Naive thymus-derived CD8-positive, alpha-beta T cell (primary cell): ENCODE measurements around the gene UGT2B17. TPM values are rescaled to one million over a fixed set of nuclear protein-coding genes. Genes with fewer than 3 reads are reported as not detected.
A peak's percentile ranks its signal among the peaks of the same experiment; 100 is the strongest.
"Not testable (repeated sequence)": the region's sequence is repeated elsewhere in the genome, so short reads cannot be mapped to it uniquely, and the experiment has no call there.

Source experiments
- ATAC-seq, 2 donors: fragments of 150-1000 bp; cut with Tn5 transposase in 1 of 2; sonication (Bioruptor Pico), chemical (Tn5 transposase) in 1 of 2; 1 replicate in 1 of 2; 2 replicates in 1 of 2; pipeline ENCODE4 v1.10.0; 2021; ENCODE audit warnings: mild to moderate bottlenecking in 2 of 2, moderate library complexity in 2 of 2
- POLR2A ChIA-PET: fragments of 350-600 bp; sonication (Branson Sonifier 250); formaldehyde crosslinking; loops from one replicate; lab custom pipeline; 2021; ENCODE audit warnings: antibody characterized with exemption; lab: Charles Lee
- DNase-seq, 10 donors: peaks; one replicate each; pipeline versions ENCODE4 v3.0.0 to v3.0.0-alpha.2; 2020 to 2022
- H3K27ac Mint-ChIP-seq, 10 donors: one replicate each; pipeline ENCODE4 v1.8.0; 2020 to 2022; ENCODE audit warnings: mild to moderate bottlenecking in 10 of 10, mixed read lengths in 10 of 10, moderate library complexity in 4 of 10, inconsistent platforms in 1 of 10
- H3K27me3 Mint-ChIP-seq, 5 donors: one replicate each; pipeline ENCODE4 v1.8.0; 2021 to 2022; ENCODE audit warnings: mixed read lengths in 5 of 5
- H3K36me3 Mint-ChIP-seq, 3 donors: one replicate each; pipeline ENCODE4 v1.8.0; 2020 to 2022; ENCODE audit warnings: mixed read lengths in 3 of 3, mild to moderate bottlenecking in 2 of 3, inconsistent platforms in 1 of 3
- H3K4me1 Mint-ChIP-seq, 4 donors: one replicate each; pipeline ENCODE4 v1.8.0; 2021 to 2022; ENCODE audit warnings: mixed read lengths in 4 of 4
- H3K4me3 Mint-ChIP-seq, 10 donors: one replicate each; pipeline ENCODE4 v1.8.0; 2020 to 2022; ENCODE audit warnings: mild to moderate bottlenecking in 10 of 10, mixed read lengths in 10 of 10, moderate library complexity in 6 of 10, inconsistent platforms in 1 of 10
- H3K9me3 Mint-ChIP-seq, 9 donors: one replicate each; pipeline ENCODE4 v1.8.0; 2020 to 2022; ENCODE audit warnings: mixed read lengths in 9 of 9, mild to moderate bottlenecking in 3 of 9, inconsistent platforms in 1 of 9, moderate library complexity in 1 of 9
- polyA plus RNA-seq, 3 donors: library from polyadenylated mRNA; unstranded; fragments of 300-500 nt; fragmentation: Illumina TruSeq; gene quantifications; one replicate each; pipeline ENCODE4 v1.2.3, GENCODE V29; 2021
- total RNA-seq, 8 experiments: library from RNA in 2 of 8; stranded (reverse) in 2 of 8; gene quantifications; one replicate each; pipeline ENCODE4 v1.2.3 and lab custom pipeline; 2021 to 2026

Gene UGT2B17
- total and polyA plus RNA-seq, 5 experiments from 2014 or later, result not detected

DNA sequence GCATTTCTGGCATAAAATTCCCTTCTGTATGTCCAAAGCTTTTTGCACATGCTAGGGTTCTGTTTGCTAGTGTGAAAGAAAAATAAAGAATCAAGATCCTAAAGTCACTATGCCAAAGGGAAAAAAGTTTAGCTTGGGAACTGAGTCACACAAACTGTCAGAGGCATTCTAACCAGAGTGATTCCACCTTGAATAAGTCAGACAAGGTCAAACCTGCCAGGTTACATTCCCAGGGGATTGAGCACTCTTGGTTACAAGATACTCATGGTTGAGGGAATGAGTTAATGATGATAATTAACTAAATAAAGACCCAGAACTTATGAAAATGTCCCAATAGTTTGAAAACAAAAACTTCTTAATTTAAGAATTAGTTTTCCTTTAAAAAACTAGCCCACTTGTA is 13.7 kb upstream of the UGT2B17 start:
- Mint-ChIP-seq H3K4me3 (no peak overlapping the region), H3K27me3 (peaks cover 0 to 9% (median 0%) of the 10 kb centered on the region in 5 donors), H3K9me3 (peaks cover 0 to 14% (median 0%) of the 10 kb centered on the region in 9 donors), H3K4me1 (no peaks in the 10 kb centered on the region), H3K36me3 (no peaks in the 10 kb centered on the region), H3K27ac (no peak overlapping the region)
- POLR2A ChIA-PET, result no interaction called here
- no peak for ATAC-seq
- DNase-seq, result no peak

DNA sequence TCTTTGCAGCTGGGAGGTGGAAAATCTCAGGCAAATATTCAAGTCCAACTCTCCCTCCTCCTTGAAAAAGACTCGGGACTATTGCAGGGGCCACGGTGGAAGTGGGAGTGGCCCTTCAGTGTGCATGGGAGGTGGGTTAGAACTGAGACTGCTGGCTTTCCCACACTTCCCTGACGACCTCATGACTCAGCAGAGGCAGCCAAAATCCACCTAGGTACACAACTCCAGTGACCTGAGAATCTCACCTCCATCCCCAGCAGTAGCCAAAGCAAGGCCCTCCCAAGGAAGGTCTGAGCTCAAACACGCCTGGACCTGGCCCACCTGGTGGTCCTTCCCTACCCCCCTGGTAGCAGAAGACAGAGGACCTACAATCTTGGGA is 6.2 kb upstream of the UGT2B17 start:
- Mint-ChIP-seq H3K27me3 (peaks cover 0 to 28% (median 7%) of the 10 kb centered on the region in 5 donors), H3K9me3 (peaks cover 0 to 20% (median 0%) of the 10 kb centered on the region in 9 donors), H3K4me3 (no peak overlapping the region), H3K36me3 (no peaks in the 10 kb centered on the region), H3K4me1 (no peaks in the 10 kb centered on the region), H3K27ac (no peak overlapping the region)
- no peak for ATAC-seq
- POLR2A ChIA-PET, result no interaction called here
- no peak for DNase-seq

DNA sequence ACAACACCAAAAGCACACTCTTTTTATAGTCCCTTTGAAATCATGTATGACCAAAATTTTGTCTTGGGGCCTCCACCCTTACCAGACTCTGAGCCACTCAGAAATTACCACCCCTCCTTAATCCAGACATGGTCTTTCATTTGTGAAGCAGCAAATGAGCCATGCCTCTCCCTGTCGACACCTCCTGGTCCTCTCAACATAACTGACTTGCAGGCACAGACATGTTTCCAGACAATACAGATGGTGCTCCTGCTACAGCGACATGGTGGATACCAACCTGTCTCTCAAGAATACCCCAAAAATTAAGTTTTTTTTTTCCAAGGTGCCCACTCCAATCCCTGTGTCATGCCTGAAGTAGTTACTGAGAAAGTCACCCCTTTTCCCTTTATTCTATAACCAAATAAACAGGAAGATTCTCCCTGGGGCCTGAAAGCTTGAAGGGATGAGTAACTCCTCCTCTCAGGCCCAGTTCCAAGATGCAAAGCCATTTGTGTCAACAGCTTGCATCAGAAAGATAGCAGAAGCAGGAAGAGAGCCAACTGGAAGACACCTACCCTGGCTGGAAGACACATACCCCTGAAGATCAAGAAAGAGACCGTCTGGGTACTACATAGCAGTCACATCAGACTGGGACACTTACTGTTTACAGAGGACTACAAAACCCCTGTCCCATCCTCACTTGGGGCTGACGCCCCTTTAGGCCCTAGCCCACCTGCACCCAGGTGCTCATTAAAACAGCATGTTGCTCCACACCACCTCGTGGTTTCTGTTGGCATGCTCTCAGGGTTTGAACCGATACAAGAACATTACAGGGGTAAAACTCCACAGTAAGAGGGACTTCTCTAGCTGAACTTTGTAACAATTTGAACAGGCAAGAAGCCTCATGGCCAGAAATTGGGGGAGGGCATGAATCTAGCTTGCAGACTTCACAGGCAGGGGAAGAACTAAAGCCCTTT is 5.5 kb upstream of the UGT2B17 start:
- DNase-seq (no peak), ATAC-seq (no peak)
- Mint-ChIP-seq H3K4me1 (no peaks in the 10 kb centered on the region), H3K27ac (no peak overlapping the region), H3K36me3 (no peaks in the 10 kb centered on the region), H3K9me3 (peaks cover 0 to 20% (median 0%) of the 10 kb centered on the region in 9 donors), H3K4me3 (no peak overlapping the region), H3K27me3 (peaks cover 0 to 28% (median 7%) of the 10 kb centered on the region in 5 donors)
- POLR2A ChIA-PET, result no interaction called here

DNA sequence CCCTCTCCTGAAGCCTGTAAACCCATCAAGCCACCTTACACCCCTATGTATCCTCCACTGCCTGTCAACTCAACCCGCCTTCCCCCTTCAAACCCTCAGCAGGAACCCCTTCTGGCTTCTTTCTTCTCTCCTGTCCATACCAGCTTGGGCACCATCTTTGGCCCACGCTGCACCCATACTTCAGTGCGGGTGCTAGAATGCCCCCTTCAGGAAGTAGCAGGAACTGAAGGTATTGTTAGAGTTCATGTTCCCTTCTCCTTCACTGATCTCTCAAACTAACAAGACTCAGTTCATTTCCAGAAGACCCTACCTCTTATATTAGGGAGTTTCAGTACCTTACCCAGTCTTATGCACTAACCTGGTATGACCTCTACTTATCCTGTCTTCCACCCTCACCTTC is 1.5 kb upstream of the UGT2B17 start:
- H3K27me3 Mint-ChIP-seq, result peaks cover 0 to 24% (median 7%) of the 10 kb centered on the region in 5 donors
- no peak for ATAC-seq
- H3K4me1 Mint-ChIP-seq, result peaks cover 0 to 2% (median 0%) of the 10 kb centered on the region in 4 donors
- H3K9me3 Mint-ChIP-seq, result peaks cover 0 to 2% (median 0%) of the 10 kb centered on the region in 9 donors
- H3K4me3 Mint-ChIP-seq, result no peak overlapping the region
- H3K36me3 Mint-ChIP-seq, result no peaks in the 10 kb centered on the region
- no peak for DNase-seq
- POLR2A ChIA-PET, result no interaction called here
- peak overlapping the region in 1 of 10 donors; percentile 29 for H3K27ac Mint-ChIP-seq

DNA sequence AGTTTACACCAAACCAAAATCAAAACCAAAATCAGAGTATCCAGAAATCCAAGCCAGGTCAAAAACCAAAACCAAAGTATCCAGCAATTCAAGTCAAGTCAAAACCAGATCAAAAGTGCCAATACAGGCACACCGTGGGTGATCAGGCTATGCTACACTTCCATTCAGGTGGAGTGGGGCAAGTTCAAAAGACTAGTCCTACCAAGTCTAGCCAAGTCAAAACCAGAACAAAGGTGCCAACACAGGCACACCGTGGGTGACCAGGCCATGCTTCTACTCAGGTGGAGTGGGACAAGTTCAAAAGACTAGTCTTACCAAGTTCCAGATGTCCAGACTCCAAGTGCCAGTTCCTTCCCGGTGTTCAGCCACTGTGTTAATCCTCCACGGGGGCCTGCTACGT is 486 bp downstream of the UGT2B17 start:
- H3K36me3 Mint-ChIP-seq, DNase-seq, ATAC-seq, H3K4me3 Mint-ChIP-seq, H3K9me3 Mint-ChIP-seq, H3K27ac Mint-ChIP-seq, POLR2A ChIA-PET, H3K4me1 Mint-ChIP-seq: not testable (repeated sequence)
- peaks cover 0 to 12% (median 4%) of the 10 kb centered on the region in 5 donors for H3K27me3 Mint-ChIP-seq

DNA sequence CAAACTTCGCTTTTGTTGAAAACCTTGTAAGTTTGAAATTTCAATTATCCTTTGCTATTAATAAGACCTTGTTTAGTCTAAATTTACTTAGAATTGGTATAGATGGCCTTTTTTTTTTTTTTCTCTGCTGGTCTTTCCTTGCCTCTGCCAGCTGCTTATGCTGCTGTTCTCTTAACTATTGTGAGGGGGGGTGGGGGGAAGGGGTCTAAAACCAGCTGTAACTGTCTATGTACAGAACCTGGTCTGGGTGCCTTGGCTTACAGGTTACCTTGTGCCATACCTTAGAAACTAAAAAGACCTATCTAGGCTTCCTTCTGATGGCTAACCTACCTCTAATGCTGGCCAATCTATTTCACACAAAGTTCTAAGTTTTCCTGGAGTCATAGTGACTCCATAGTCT is 1.0 kb downstream of the UGT2B17 start:
- H3K27ac Mint-ChIP-seq, result no peak overlapping the region
- no peaks in the 10 kb centered on the region for H3K36me3 Mint-ChIP-seq
- no peaks in the 10 kb centered on the region for H3K9me3 Mint-ChIP-seq
- POLR2A ChIA-PET, result no interaction called here
- peaks cover 0 to 7% (median 2%) of the 10 kb centered on the region in 5 donors for H3K27me3 Mint-ChIP-seq
- H3K4me3 Mint-ChIP-seq, result no peak overlapping the region
- DNase-seq (no peak), ATAC-seq (no peak)
- H3K4me1 Mint-ChIP-seq, result peaks cover 0 to 2% (median 0%) of the 10 kb centered on the region in 4 donors

DNA sequence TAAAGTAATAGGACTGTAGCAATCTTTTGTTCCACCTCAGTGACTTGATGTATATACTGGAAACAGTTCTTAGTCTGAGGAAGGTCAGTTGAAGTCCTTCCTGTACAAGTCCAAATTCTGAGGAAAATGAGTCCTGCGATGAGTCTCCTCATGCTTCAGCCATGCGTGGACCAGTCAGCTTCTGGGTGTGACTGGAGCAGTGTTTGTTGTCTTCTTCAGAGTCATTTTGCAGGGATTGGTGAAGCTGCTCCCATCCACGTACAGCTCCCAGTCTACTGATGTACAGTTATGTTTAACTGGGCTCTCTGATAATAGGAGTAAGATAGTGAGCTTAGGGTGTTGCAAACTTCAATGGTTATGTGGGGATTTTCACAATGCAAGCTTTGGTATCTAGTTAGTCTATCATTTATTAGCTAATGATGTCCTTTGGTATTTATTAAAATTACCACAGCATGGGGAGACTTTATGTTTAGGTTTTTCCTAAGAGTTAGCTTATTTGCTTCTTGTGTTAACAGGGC is 3.4 kb downstream of the UGT2B17 start:
- DNase-seq, result no peak
- ATAC-seq, result no peak
- H3K4me1 Mint-ChIP-seq, result peaks cover 0 to 2% (median 0%) of the 10 kb centered on the region in 4 donors
- H3K27ac Mint-ChIP-seq, result no peak overlapping the region
- H3K4me3 Mint-ChIP-seq, result no peak overlapping the region
- POLR2A ChIA-PET, result no interaction called here
- no peaks in the 10 kb centered on the region for H3K9me3 Mint-ChIP-seq
- H3K36me3 Mint-ChIP-seq, result no peaks in the 10 kb centered on the region
- no peaks in the 10 kb centered on the region for H3K27me3 Mint-ChIP-seq

DNA sequence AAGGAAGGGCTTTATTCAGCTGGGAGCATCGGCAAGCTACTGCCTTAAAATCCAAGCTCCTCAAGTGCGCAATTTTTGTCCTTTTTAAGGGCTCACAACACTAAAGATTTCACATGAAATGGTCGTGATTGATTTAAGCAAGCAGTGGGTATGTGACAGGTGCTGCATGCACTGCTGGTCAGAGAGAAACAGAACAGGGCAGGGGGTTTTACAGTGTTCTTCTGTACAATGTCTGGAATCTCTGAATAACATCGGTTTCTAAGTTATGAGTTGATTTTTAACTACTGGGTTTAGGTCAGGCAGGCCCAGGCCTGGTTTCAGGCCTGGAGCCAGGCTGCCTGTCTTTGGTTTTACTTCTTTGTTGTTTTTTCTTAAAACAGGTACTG is 6.0 kb downstream of the UGT2B17 start:
- no peak for DNase-seq
- H3K36me3 Mint-ChIP-seq, result no peaks in the 10 kb centered on the region
- no peak overlapping the region for H3K27ac Mint-ChIP-seq
- H3K27me3 Mint-ChIP-seq, result no peaks in the 10 kb centered on the region
- POLR2A ChIA-PET, result no interaction called here
- no peaks in the 10 kb centered on the region for H3K9me3 Mint-ChIP-seq
- H3K4me1 Mint-ChIP-seq, result no peaks in the 10 kb centered on the region
- ATAC-seq, result no peak
- no peak overlapping the region for H3K4me3 Mint-ChIP-seq

DNA sequence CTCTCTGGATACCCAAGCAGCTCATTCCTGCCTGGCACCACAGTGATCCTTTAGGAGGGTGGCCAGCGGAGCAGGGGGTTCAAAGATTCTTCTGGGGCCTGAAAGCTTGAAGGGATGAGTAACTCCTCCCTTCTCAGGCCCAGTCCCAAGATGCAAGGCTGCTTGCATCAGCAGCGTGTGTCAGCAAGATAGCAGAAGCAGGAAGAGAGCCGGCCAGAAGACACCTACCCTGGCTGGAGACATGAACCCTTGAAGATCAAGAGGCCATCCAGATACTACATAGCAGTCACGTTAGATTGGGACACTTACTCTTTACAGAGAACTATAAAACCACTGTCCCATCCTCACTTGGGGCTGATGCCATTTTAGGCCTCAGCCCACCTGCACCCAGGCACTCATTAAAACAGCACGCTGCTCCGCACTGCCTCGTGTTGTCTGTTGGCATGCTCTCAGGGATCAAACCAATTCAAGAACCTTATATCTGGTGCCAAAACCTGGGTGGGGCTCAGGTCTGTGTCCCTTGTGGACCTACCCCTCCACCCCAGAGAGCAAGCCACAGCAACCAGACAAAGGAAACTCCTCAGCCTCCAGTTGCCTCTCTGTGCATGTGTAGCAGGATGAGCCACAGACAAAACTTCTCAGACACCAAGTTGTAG is 6.5 kb downstream of the UGT2B17 start:
- no peaks in the 10 kb centered on the region for H3K9me3 Mint-ChIP-seq
- H3K36me3 Mint-ChIP-seq, result no peaks in the 10 kb centered on the region
- no peak overlapping the region for H3K4me3 Mint-ChIP-seq
- ATAC-seq, result no peak
- peak overlapping the region in 1 of 10 donors; percentile 11 for H3K27ac Mint-ChIP-seq
- H3K27me3 Mint-ChIP-seq, result peaks cover 0 to 1% (median 0%) of the 10 kb centered on the region in 5 donors
- no peak for DNase-seq
- H3K4me1 Mint-ChIP-seq, result no peaks in the 10 kb centered on the region
- POLR2A ChIA-PET, result no interaction called here

DNA sequence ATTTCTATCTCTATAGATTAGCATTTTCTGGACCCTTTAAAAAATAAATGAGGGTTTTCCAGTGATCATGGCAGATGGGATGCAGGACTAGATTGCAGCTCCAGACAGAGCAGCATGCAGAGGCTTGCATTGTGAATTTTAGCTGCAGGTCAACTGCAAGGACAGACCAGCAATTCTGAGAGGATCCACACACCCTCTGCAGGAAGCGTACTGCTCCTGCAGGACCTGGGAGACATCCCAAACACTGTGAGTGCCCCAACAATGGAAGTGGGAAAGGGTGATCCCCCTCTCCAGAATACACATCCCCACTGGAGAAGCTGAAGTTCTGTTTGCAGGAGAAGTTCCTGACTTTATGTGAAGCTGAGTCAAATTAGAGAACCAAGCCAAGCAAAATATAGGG is 7.1 kb downstream of the UGT2B17 start:
- H3K27me3 Mint-ChIP-seq, H3K4me3 Mint-ChIP-seq, POLR2A ChIA-PET, H3K36me3 Mint-ChIP-seq, DNase-seq, ATAC-seq, H3K9me3 Mint-ChIP-seq, H3K4me1 Mint-ChIP-seq: not testable (repeated sequence)
- H3K27ac Mint-ChIP-seq, result peak overlapping the region in 1 of 10 donors; percentile 33

DNA sequence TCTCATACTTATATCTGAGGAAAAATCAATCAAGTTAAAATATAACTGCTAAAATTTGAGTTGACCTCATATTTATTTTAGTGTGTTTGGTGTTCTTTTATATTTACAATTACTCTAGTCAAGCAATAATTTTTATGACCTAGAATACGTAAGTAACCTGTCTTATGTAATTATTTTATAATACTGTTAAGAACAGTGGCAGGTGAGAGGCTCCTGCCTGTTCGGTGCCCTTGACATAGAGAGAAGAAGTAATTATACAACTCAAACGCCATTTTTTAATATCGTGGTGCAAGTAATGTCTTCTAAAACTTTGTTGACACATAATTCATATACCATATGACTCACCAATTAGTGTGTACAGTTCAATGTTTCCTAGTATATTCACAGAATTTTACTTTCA is 7.6 kb downstream of the UGT2B17 start:
- DNase-seq, POLR2A ChIA-PET, H3K4me1 Mint-ChIP-seq, H3K27me3 Mint-ChIP-seq, H3K27ac Mint-ChIP-seq, H3K9me3 Mint-ChIP-seq, H3K36me3 Mint-ChIP-seq, H3K4me3 Mint-ChIP-seq, ATAC-seq: not testable (repeated sequence)

DNA sequence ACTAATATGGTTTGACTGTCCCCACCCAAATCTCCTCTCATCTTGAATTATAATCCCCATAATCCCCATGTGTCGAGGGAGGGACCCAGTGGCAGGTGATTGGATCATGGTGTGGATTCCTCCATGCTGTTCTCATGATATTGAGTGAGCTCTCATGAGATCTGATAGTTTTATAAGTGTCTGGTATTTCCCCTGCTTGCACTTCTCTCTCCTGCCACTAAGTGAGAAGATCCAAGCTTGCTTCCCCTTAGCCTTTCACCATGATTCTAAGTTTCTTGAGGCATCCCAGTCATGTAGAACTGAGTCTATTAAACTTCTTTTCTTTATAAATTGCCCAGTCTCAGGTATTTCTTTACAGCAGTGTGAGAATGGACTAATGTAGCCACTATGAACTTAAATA is 9.8 kb downstream of the UGT2B17 start:
- H3K27ac Mint-ChIP-seq, H3K27me3 Mint-ChIP-seq, H3K9me3 Mint-ChIP-seq, H3K36me3 Mint-ChIP-seq, DNase-seq, POLR2A ChIA-PET, H3K4me1 Mint-ChIP-seq, ATAC-seq, H3K4me3 Mint-ChIP-seq: not testable (repeated sequence)

DNA sequence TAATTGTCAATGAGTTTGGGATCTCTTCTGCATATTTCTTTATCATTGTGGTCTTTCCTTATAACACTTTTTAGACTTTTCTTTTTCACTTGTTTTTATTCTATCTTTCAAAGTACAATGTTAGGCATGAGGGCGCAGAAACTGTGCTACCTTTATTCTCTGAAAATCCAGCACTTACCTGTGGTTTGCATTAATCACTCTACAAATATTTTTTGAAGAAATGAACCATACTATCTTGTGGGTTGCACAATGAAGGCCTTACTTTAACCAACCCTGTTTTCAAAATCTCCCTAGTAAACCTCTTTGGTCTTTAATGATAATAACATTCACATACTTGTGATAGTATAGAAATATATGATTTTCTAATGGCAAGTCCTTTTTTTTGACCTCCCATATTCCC is 11.0 kb downstream of the UGT2B17 start:
- DNase-seq, POLR2A ChIA-PET, H3K4me3 Mint-ChIP-seq, H3K36me3 Mint-ChIP-seq, ATAC-seq, H3K9me3 Mint-ChIP-seq, H3K4me1 Mint-ChIP-seq, H3K27me3 Mint-ChIP-seq: not testable (repeated sequence)
- peak overlapping the region in 1 of 10 donors; percentile 3 for H3K27ac Mint-ChIP-seq
